Hepatocyte (in vitro differentiated cells): ENCODE data around the gene OXSR1.

ENCODE experiments used
- EZH2 ChIP-seq: fragments of 200-600 bp; sonication (generic); IDR thresholded peaks from 2 replicates; pipeline ENCODE4 v1.6.1; 2016; ENCODE audit warnings: antibody characterized with exemption, mild to moderate bottlenecking, borderline replicate concordance
- EZH2phosphoT487 ChIP-seq: fragments of 200-600 bp; sonication (generic); IDR thresholded peaks from one replicate; pipeline ENCODE4 v1.6.1; 2018; ENCODE audit warnings: antibody characterized with exemption, mild to moderate bottlenecking, low read depth, moderate library complexity; ENCODE audit not compliant: unreplicated experiment, severe bottlenecking
- TF ChIP-seq, protein P1 (sequence below): fragments of 200-600 bp; sonication (generic); IDR thresholded peaks from 2 replicates; pipeline ENCODE4 v1.5.1; 2016; ENCODE audit warnings: antibody characterized with exemption, mild to moderate bottlenecking; ENCODE audit not compliant: poor library complexity

DNA sequence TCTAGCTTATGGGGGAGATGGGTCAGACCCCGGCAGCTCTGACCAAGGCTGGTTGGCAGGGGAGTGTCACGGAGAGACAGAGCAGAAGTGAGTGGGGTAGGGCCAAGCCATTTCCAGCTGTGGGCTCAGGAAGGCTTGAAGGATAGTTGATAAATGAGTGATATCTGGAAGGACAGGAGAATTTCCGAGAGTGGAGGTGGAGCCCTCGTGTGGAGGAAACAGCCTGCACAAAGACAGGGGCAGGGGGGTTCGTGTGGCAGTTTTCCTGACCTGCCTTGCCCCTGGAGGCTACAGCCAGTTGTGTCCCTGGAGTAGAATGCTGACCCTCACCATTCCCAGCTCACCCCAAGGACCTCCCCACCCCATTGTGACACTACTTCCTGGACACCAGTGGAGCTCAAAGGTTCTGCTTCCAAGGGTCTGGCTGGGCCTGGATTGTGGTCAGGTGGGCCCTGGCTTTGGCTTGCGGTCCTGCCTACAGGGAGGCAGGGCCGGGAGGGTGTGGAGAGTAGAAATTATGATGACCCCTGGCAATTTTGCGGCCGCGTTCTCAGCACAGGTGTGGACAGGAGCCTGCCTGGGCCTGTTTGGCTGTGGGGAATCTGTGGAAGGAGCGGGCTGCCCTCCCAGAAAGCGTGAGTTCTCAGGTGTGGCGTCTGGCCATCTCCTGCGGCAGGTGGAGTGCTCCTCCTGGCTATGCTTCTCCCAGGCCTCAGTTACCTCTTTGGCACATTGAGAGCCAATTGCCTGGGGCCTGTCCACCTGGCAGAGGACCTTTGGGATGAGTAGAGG lies 116.8 kb downstream of the OXSR1 start, which contains the start of gene SLC22A14:
- TF ChIP-seq, protein P1, sequence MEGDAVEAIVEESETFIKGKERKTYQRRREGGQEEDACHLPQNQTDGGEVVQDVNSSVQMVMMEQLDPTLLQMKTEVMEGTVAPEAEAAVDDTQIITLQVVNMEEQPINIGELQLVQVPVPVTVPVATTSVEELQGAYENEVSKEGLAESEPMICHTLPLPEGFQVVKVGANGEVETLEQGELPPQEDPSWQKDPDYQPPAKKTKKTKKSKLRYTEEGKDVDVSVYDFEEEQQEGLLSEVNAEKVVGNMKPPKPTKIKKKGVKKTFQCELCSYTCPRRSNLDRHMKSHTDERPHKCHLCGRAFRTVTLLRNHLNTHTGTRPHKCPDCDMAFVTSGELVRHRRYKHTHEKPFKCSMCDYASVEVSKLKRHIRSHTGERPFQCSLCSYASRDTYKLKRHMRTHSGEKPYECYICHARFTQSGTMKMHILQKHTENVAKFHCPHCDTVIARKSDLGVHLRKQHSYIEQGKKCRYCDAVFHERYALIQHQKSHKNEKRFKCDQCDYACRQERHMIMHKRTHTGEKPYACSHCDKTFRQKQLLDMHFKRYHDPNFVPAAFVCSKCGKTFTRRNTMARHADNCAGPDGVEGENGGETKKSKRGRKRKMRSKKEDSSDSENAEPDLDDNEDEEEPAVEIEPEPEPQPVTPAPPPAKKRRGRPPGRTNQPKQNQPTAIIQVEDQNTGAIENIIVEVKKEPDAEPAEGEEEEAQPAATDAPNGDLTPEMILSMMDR = no peak
- TF ChIP-seq EZH2phosphoT487 (no peak), EZH2 (no peak)
